DND-41 (cell line): ENCODE results near the gene RARB.

Experiments
- EZH2 ChIP-seq: IDR thresholded peaks from 3 replicates; pipeline ENCODE4 v1.6.1; 2012; ENCODE audit warnings: borderline replicate concordance, low read depth, mild to moderate bottlenecking, moderate library complexity, low read length, inconsistent platforms; ENCODE audit not compliant: severe bottlenecking
- TF ChIP-seq, protein P1 (sequence below): IDR thresholded peaks from 2 replicates; pipeline ENCODE4 v1.5.1; 2012; ENCODE audit warnings: borderline replicate concordance, low read length, moderate library complexity, mild to moderate bottlenecking; ENCODE audit not compliant: poor library complexity, severe bottlenecking; ENCODE audit errors: extremely low read depth

DNA sequence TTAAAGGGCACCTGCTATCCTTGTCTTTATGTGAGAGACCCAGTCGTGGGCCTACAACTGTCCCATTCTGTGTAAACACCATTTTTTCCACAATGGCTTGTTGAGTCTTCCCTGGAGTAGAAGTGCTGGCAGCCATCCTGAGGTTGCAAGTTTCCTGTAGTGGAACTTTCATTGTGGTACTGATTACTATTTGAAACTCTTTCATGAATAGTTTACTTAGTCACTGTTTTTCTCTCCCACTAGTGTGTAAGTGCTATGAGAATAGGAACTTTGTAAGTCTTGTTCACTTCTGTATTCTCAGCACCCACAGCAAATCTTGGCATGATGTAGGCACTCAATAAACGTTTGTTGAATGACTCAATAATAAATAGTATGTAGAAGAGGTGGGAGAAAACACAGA is 48.6 kb downstream of the RARB start:
- TF ChIP-seq, protein P1, sequence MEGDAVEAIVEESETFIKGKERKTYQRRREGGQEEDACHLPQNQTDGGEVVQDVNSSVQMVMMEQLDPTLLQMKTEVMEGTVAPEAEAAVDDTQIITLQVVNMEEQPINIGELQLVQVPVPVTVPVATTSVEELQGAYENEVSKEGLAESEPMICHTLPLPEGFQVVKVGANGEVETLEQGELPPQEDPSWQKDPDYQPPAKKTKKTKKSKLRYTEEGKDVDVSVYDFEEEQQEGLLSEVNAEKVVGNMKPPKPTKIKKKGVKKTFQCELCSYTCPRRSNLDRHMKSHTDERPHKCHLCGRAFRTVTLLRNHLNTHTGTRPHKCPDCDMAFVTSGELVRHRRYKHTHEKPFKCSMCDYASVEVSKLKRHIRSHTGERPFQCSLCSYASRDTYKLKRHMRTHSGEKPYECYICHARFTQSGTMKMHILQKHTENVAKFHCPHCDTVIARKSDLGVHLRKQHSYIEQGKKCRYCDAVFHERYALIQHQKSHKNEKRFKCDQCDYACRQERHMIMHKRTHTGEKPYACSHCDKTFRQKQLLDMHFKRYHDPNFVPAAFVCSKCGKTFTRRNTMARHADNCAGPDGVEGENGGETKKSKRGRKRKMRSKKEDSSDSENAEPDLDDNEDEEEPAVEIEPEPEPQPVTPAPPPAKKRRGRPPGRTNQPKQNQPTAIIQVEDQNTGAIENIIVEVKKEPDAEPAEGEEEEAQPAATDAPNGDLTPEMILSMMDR: no peak
- TF ChIP-seq EZH2: no peak
